B cell (primary cell): ENCODE measurements around the gene TSPAN18.

Source experiments
- EZH2 ChIP-seq: IDR thresholded peaks from 2 replicates; pipeline ENCODE4 v1.6.1; 2012; ENCODE audit warnings: borderline replicate concordance, low read depth, mild to moderate bottlenecking, moderate library complexity, low read length; ENCODE audit not compliant: insufficient read depth, poor library complexity, severe bottlenecking
- TF ChIP-seq, protein P1 (sequence below): fragments of 200-600 bp; IDR thresholded peaks from one replicate; pipeline ENCODE4 v1.8.0; 2022; ENCODE audit warnings: antibody characterized with exemption, mild to moderate bottlenecking

DNA sequence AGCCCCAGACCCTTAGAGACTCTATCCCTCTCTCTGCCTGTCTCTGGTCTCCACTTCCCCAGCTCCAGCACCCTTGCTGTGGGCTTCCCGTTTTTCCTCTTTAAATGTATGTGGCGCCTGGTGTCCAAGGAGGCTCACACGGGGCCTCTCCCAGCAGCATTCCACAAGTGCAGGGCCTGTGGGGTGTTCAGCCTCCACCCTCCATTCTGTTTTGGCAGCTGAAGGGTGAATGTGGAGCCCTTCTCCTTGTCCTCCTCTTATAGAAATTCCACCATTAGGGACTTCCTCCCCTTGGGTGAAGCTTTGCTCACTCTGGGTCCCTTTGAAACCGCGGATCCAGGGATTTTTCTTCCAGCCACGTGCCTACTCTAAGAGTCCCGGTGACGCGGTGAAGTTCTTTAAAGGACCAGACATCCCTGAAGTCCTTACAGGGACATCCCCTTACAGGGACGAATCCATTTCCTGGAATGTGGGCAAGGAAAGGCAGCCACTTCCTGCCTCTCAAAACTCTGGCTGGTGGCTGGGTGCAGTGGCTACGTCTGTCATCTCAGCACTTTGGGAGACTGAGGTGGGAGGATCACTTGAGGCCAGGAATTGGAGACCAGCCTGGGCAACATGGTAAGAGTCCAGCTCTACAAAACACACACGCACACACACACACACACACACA, 1.6 kb upstream of the TSPAN18 start:
- TF ChIP-seq, protein P1, sequence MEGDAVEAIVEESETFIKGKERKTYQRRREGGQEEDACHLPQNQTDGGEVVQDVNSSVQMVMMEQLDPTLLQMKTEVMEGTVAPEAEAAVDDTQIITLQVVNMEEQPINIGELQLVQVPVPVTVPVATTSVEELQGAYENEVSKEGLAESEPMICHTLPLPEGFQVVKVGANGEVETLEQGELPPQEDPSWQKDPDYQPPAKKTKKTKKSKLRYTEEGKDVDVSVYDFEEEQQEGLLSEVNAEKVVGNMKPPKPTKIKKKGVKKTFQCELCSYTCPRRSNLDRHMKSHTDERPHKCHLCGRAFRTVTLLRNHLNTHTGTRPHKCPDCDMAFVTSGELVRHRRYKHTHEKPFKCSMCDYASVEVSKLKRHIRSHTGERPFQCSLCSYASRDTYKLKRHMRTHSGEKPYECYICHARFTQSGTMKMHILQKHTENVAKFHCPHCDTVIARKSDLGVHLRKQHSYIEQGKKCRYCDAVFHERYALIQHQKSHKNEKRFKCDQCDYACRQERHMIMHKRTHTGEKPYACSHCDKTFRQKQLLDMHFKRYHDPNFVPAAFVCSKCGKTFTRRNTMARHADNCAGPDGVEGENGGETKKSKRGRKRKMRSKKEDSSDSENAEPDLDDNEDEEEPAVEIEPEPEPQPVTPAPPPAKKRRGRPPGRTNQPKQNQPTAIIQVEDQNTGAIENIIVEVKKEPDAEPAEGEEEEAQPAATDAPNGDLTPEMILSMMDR, result no peak
- no peak for TF ChIP-seq EZH2
